ENCODE measurements around the gene CASP9.

DNA sequence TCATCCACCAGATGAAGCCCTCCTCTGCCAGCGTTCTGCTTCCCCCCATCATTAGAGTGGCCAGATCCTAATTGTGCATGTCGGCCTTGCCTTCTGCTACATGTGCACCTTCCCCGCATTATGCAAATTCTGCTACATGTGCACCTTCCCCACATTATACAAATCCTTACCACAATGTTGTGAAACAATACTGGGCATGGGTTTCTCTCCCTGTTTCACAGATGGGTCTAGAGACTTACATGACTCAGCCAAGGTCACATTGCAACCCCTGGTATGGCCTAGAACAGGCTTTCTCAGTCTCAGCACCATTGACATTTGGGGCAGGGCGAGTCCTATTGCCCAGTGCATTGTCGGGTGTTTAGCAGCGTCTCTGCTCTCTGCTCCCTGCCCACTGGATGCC, 68.5 kb downstream of the CASP9 start:
- TF ChIP-seq POLR2A (IDR thresholded peaks at IDR 0.05; ENCODE audit: insufficient read depth in 1 of 2, low read depth in 2 of 2, low read length in 2 of 2) (no peak), ZNF567 (CRISPR knock-in tag; IDR thresholded peaks at IDR 0.05; ENCODE audit: borderline replicate concordance) (no peak), POLR2AphosphoS5 (IDR thresholded peaks at IDR 0.05; ENCODE audit: low read depth, low read length) (no peak), PITX1 (CRISPR knock-in tag; IDR thresholded peaks at IDR 0.05) (no peak), SMC3 (IDR thresholded peaks at IDR 0.05; ENCODE audit: low read length) (no peak)
- TF ChIP-seq, protein P1, sequence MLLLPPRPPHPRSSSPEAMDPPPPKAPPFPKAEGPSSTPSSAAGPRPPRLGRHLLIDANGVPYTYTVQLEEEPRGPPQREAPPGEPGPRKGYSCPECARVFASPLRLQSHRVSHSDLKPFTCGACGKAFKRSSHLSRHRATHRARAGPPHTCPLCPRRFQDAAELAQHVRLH (CRISPR knock-in tag; IDR thresholded peaks at IDR 0.05; ENCODE audit: borderline replicate concordance, low read depth), result no peak
- TF ChIP-seq, protein P2, sequence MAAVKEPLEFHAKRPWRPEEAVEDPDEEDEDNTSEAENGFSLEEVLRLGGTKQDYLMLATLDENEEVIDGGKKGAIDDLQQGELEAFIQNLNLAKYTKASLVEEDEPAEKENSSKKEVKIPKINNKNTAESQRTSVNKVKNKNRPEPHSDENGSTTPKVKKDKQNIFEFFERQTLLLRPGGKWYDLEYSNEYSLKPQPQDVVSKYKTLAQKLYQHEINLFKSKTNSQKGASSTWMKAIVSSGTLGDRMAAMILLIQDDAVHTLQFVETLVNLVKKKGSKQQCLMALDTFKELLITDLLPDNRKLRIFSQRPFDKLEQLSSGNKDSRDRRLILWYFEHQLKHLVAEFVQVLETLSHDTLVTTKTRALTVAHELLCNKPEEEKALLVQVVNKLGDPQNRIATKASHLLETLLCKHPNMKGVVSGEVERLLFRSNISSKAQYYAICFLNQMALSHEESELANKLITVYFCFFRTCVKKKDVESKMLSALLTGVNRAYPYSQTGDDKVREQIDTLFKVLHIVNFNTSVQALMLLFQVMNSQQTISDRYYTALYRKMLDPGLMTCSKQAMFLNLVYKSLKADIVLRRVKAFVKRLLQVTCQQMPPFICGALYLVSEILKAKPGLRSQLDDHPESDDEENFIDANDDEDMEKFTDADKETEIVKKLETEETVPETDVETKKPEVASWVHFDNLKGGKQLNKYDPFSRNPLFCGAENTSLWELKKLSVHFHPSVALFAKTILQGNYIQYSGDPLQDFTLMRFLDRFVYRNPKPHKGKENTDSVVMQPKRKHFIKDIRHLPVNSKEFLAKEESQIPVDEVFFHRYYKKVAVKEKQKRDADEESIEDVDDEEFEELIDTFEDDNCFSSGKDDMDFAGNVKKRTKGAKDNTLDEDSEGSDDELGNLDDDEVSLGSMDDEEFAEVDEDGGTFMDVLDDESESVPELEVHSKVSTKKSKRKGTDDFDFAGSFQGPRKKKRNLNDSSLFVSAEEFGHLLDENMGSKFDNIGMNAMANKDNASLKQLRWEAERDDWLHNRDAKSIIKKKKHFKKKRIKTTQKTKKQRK (IDR thresholded peaks at IDR 0.05; ENCODE audit: low read length), result no peak

Measured in HepG2 (cell line).